Cardiac fibroblast (primary cell): ENCODE results near the gene AKR1B15.

ENCODE experiments used
- DNase-seq, 2 donors: peaks; one replicate each; pipeline versions ENCODE4 v3.0.0 to v3.0.0-alpha.2; 2010; ENCODE audit warnings: low read depth in 2 of 2
- H3K4me3 ChIP-seq, 2 donors: replicated peaks in 1 of 2; 1 replicate in 1 of 2; 2 replicates in 1 of 2; pipeline ENCODE4 v1.5.1; 2011; ENCODE audit warnings: low read depth in 2 of 2, low read length in 2 of 2, mild to moderate bottlenecking in 2 of 2, moderate library complexity in 1 of 2
- CTCF ChIP-seq: IDR thresholded peaks from one replicate; pipeline ENCODE4 v1.5.1; 2011; ENCODE audit warnings: low read depth, mild to moderate bottlenecking, low read length, inconsistent platforms

AKR1B15 gene

GRCh38 chr7:134509010-134509409 lies 39.9 kb upstream of the AKR1B15 start:
- H3K4me3 ChIP-seq: no peak overlapping the region
- no peak for TF ChIP-seq CTCF
- DNase-seq: no peak

GRCh38 chr7:134510646-134511045 lies 38.3 kb upstream of the AKR1B15 start:
- no peak for TF ChIP-seq CTCF
- peak in 1 of 2 donors; percentile 12 for DNase-seq
- H3K4me3 ChIP-seq: no peak overlapping the region

- DNase-seq: no peak
- no peak for TF ChIP-seq CTCF
- no peak overlapping the region for H3K4me3 ChIP-seq
Measured at GRCh38 chr7:134512271-134512670, 36.6 kb upstream of the AKR1B15 start.

- H3K4me3 ChIP-seq: no peak overlapping the region
- peak; percentile 80 for TF ChIP-seq CTCF
- DNase-seq: peak; percentile 72 to 78
Measured at GRCh38 chr7:134513169-134513752, 35.6 kb upstream of the AKR1B15 start.

- no peak for TF ChIP-seq CTCF
- no peak overlapping the region for H3K4me3 ChIP-seq
- DNase-seq: no peak
Measured at GRCh38 chr7:134514106-134514505, 34.8 kb upstream of the AKR1B15 start.

GRCh38 chr7:134514663-134515062 lies 34.2 kb upstream of the AKR1B15 start:
- no peak overlapping the region for H3K4me3 ChIP-seq
- peak; percentile 74 for TF ChIP-seq CTCF
- DNase-seq: peak; percentile 88 to 93
